Cardiac muscle cell (in vitro differentiated cells and primary cell): ENCODE results near the gene RAPGEF4. TPM values are rescaled to one million over a fixed set of nuclear protein-coding genes. Genes with fewer than 3 reads are reported as not detected.

Source experiments
- DNase-seq, 2 donors: peaks; one replicate each; pipeline versions ENCODE4 v3.0.0 to v3.0.0-alpha.2; 2010 to 2017; ENCODE audit warnings: low read depth in 1 of 2, low spot score in 1 of 2
- H3K27ac ChIP-seq: fragments of 200-600 bp; sonication (generic); 2 replicates; pipeline ENCODE4 v1.5.1; 2016
- H3K27me3 ChIP-seq: fragments of 200-600 bp; sonication (generic); 2 replicates; pipeline ENCODE4 v1.6.0; 2016; ENCODE audit warnings: control low read depth
- H3K36me3 ChIP-seq: fragments of 200-600 bp; sonication (generic); 2 replicates; pipeline ENCODE4 v1.5.1; 2016; ENCODE audit warnings: control low read depth
- H3K4me1 ChIP-seq: fragments of 200-600 bp; sonication (generic); 2 replicates; pipeline ENCODE4 v1.8.1; 2017; ENCODE audit warnings: low read depth, mild to moderate bottlenecking, mixed run types
- H3K4me3 ChIP-seq: fragments of 200-600 bp; sonication (generic); 2 replicates; pipeline ENCODE4 v1.5.1; 2016; ENCODE audit warnings: mild to moderate bottlenecking
- H3K9me3 ChIP-seq: fragments of 200-600 bp; sonication (generic); 2 replicates; pipeline ENCODE4 v1.5.1; 2017; ENCODE audit warnings: low read depth, mild to moderate bottlenecking, control low read depth
- CTCF ChIP-seq: IDR thresholded peaks from 2 replicates; pipeline ENCODE4 v1.5.1; 2012; ENCODE audit warnings: low read depth, mild to moderate bottlenecking, low read length
- polyA plus RNA-seq: library from polyadenylated mRNA; unstranded; fragments of >200 nt; fragmentation: Nextera tagmentation; extraction: Ambion mirVana; gene quantifications from 2 replicates; pipeline ENCODE4 v1.2.1, GENCODE V29; 2016
- total RNA-seq: library from RNA; depleted of rRNA; stranded (reverse); fragments of >200 nt; gene quantifications from 2 replicates; pipeline ENCODE4 v1.2.3, GENCODE V29; 2016

Gene RAPGEF4
- total and polyA plus RNA-seq, 2 experiments from 2014 or later = 5.3 to 21.2 TPM

GRCh38 chr2:172922815-172923214 is 187.2 kb downstream of the RAPGEF4 start:
- H3K4me1 ChIP-seq = peaks cover 26% of the 10 kb centered on the region
- H3K36me3 ChIP-seq = no peaks in the 10 kb centered on the region
- no peaks in the 10 kb centered on the region for H3K9me3 ChIP-seq
- no peak for TF ChIP-seq CTCF
- no peaks in the 10 kb centered on the region for H3K27me3 ChIP-seq
- DNase-seq = no peak
- peak overlapping the region; percentile 46 for H3K27ac ChIP-seq
- H3K4me3 ChIP-seq = no peak overlapping the region

- H3K4me1 ChIP-seq = peaks cover 35% of the 10 kb centered on the region
- no peak for TF ChIP-seq CTCF
Measured at GRCh38 chr2:172924097-172924660, 188.5 kb downstream of the RAPGEF4 start.

GRCh38 chr2:172925600-172925999 is 190.0 kb downstream of the RAPGEF4 start:
- no peak for DNase-seq
- TF ChIP-seq CTCF = no peak
- Histone ChIP-seq H3K27ac (no peak overlapping the region), H3K36me3 (no peaks in the 10 kb centered on the region), H3K4me3 (no peak overlapping the region), H3K27me3 (no peaks in the 10 kb centered on the region), H3K9me3 (no peaks in the 10 kb centered on the region), H3K4me1 (peaks cover 40% of the 10 kb centered on the region)

More at GRCh38 chr2:172924097-172924660, 188.5 kb downstream of the RAPGEF4 start:
- H3K4me3 ChIP-seq = no peak overlapping the region
- no peaks in the 10 kb centered on the region for H3K9me3 ChIP-seq
- no peaks in the 10 kb centered on the region for H3K27me3 ChIP-seq
- no peaks in the 10 kb centered on the region for H3K36me3 ChIP-seq
- H3K27ac ChIP-seq = no peak overlapping the region
- no peak for DNase-seq

- no peak for TF ChIP-seq CTCF
- DNase-seq = peak in 1 of 2 donors; percentile 58
Measured at GRCh38 chr2:172926785-172927640, 191.4 kb downstream of the RAPGEF4 start.

GRCh38 chr2:172927641-172928357 is 192.2 kb downstream of the RAPGEF4 start:
- Histone ChIP-seq H3K9me3 (no peaks in the 10 kb centered on the region), H3K4me3 (no peak overlapping the region), H3K4me1 (peaks cover 37% of the 10 kb centered on the region), H3K27me3 (no peaks in the 10 kb centered on the region), H3K27ac (no peak overlapping the region), H3K36me3 (no peaks in the 10 kb centered on the region)
- DNase-seq = peak in 1 of 2 donors; percentile 91
- no peak for TF ChIP-seq CTCF

More at GRCh38 chr2:172926785-172927640, 191.4 kb downstream of the RAPGEF4 start:
- Histone ChIP-seq H3K9me3 (no peaks in the 10 kb centered on the region), H3K4me1 (peaks cover 45% of the 10 kb centered on the region), H3K4me3 (no peak overlapping the region), H3K27me3 (no peaks in the 10 kb centered on the region), H3K27ac (no peak overlapping the region), H3K36me3 (no peaks in the 10 kb centered on the region)
